RKO (cell line): ENCODE results near the gene STXBP3.
A peak's percentile ranks its signal among the peaks of the same experiment; 100 is the strongest.
"Not testable (repeated sequence)": the region's sequence is repeated elsewhere in the genome, so short reads cannot be mapped to it uniquely, and the experiment has no call there.

Experiments
- DNase-seq: peaks from one replicate; pipeline ENCODE4 v3.0.0-alpha.2; 2016; ENCODE audit warnings: low spot score

The STXBP3 gene

GRCh38 chr1:108746382-108747170, at the start of gene STXBP3:
Gene STXBP3, plus strand, starts transcription at chr1:108746674. Its CDS starts 64 bp downstream, at chr1:108746738.
- peak; percentile 97 for DNase-seq

GRCh38 chr1:108699375-108700332, 46.8 kb upstream of the STXBP3 start:
- no peak for DNase-seq

GRCh38 chr1:108701176-108701849, 45.2 kb upstream of the STXBP3 start:
- DNase-seq: no peak

- not testable (repeated sequence) for DNase-seq
Measured at GRCh38 chr1:108702109-108702508, 44.4 kb upstream of the STXBP3 start.

- no peak for DNase-seq
Measured at GRCh38 chr1:108703939-108704338, 42.5 kb upstream of the STXBP3 start.

- DNase-seq: peak; percentile 69
Measured at GRCh38 chr1:108704496-108704895, 42.0 kb upstream of the STXBP3 start.

GRCh38 chr1:108706643-108707042, 39.8 kb upstream of the STXBP3 start:
- DNase-seq: no peak

GRCh38 chr1:108708691-108709660, 37.5 kb upstream of the STXBP3 start:
- no peak for DNase-seq

- DNase-seq: no peak
Measured at GRCh38 chr1:108712606-108713150, 33.8 kb upstream of the STXBP3 start, which contains the start of gene FNDC7. Gene FNDC7, plus strand, starts transcription at chr1:108712908. Its CDS starts 26 bp downstream, at chr1:108712934.

GRCh38 chr1:108715932-108716331, 30.5 kb upstream of the STXBP3 start:
- DNase-seq: no peak

GRCh38 chr1:108716437-108717230, 29.8 kb upstream of the STXBP3 start:
- no peak for DNase-seq

GRCh38 chr1:108717774-108718316, 28.6 kb upstream of the STXBP3 start:
- DNase-seq: no peak

- DNase-seq: no peak
Measured at GRCh38 chr1:108718927-108719655, 27.4 kb upstream of the STXBP3 start.

- peak; percentile 89 for DNase-seq
Measured at GRCh38 chr1:108719656-108720435, 26.6 kb upstream of the STXBP3 start.

- DNase-seq: no peak
Measured at GRCh38 chr1:108722292-108722691, 24.2 kb upstream of the STXBP3 start.

- no peak for DNase-seq
Measured at GRCh38 chr1:108725906-108726305, 20.6 kb upstream of the STXBP3 start.

- no peak for DNase-seq
Measured at GRCh38 chr1:108728327-108728923, 18.0 kb upstream of the STXBP3 start.

- no peak for DNase-seq
Measured at GRCh38 chr1:108729481-108729880, 17.0 kb upstream of the STXBP3 start.
